ENCODE measurements around the gene P4HB. TPM values are rescaled to one million over a fixed set of nuclear protein-coding genes. Genes with fewer than 3 reads are reported as not detected.

The P4HB gene
- total and polyA plus RNA-seq, 10 of the 15 experiments (the other 5 are each of a cell fraction or from before 2014, with no cell fraction given) = 4.7 to 549 (median 361) TPM

GRCh38 chr17:81833921-81834830 is 26.2 kb downstream of the P4HB start:
- Histone ChIP-seq H3K4me2 (ENCODE audit: control insufficient read depth, insufficient read depth) (peak overlapping the region; percentile 78), H3K4me1 (ENCODE audit: control insufficient read depth, insufficient read depth, low read length) (peaks cover 16% of the 10 kb centered on the region), H3K79me2 (ENCODE audit: control insufficient read depth, insufficient read depth, low read length) (peaks cover 13% of the 10 kb centered on the region), H3K27me3 (replicated peaks in 1 of 2; ENCODE audit: control insufficient read depth in 2 of 2, insufficient read depth in 2 of 2, low read length in 1 of 2) (no peaks in the 10 kb centered on the region), H4K20me1 (ENCODE audit: control insufficient read depth, insufficient read depth) (no peaks in the 10 kb centered on the region), H3K36me3 (ENCODE audit: control insufficient read depth in 2 of 2, insufficient read depth in 2 of 2, low read length in 1 of 2) (no peaks in the 10 kb centered on the region), H3K9me3 (replicated peaks; ENCODE audit: control insufficient read depth, insufficient read depth, low read length) (no peaks in the 10 kb centered on the region), H3K27ac (ENCODE audit: control insufficient read depth, insufficient read depth) (peak overlapping the region; percentile 85), H3K9ac (ENCODE audit: control insufficient read depth, insufficient read depth, low read length) (peak overlapping the region; percentile 84), H2AFZ (ENCODE audit: control insufficient read depth, low read depth, low read length) (no peak overlapping the region; the same call in none of the 2 replicates), H3K4me3 (peak overlapping the region; percentile 92)
- FAIRE-seq (no peak), DNase-seq (ENCODE audit: low read depth, low spot score) (no peak), ATAC-seq (no peak)
- CTCF ChIA-PET = interaction anchor here (0.6 to 1.9 kb wide), 6 partner anchors 11 to 150 kb away, joined by 3 to 8 read pairs (median 3); partner anchors contain the start of genes ARL16 and HGS
- in situ Hi-C loops (cut with MboI) (no loop called here), intact Hi-C loops (cut with micrococcal nuclease; ENCODE audit: unreplicated experiment) (no loop called here)
- no TSS peak for BruUV-seq (replicated peaks)
- 84% methylated on average over 31 of the region's 31 CpGs for WGBS (ENCODE audit: insufficient coverage, insufficient replicate concordance, low lambda C conversion rate, missing lambda C conversion rate)
- POLR2A ChIA-PET = interaction anchor here (1.2 to 3.0 kb wide), 6 partner anchors 25 to 188 kb away, joined by 3 to 15 read pairs (median 6); partner anchors contain the start of genes CENPX, MRPL12 and P4HB
- RAD21 ChIA-PET (ENCODE audit: unreplicated experiment) = interaction anchor here (1.4 kb wide), 1 partner anchor 99 kb away, joined by 3 read pairs; no protein-coding TSS in a partner anchor
- TF ChIP-seq RB1 (IDR thresholded peaks at IDR 0.05; ENCODE audit: borderline replicate concordance) (no peak), NR2C1 (IDR thresholded peaks at IDR 0.05) (peak; percentile 31; the same call in 1 of the 2 replicates), SUZ12 (IDR thresholded peaks at IDR 0.05; ENCODE audit: unreplicated experiment) (no peak), ZZZ3 (IDR thresholded peaks at IDR 0.05; ENCODE audit: control insufficient read depth, insufficient read length, low read depth) (no peak), SRF (IDR thresholded peaks at IDR 0.05; ENCODE audit: low read depth in 2 of 2, low read length in 2 of 2) (no peak), SUPT20H (IDR thresholded peaks at IDR 0.05; ENCODE audit: borderline replicate concordance, control insufficient read depth, low read depth, low read length) (no peak), MLLT1 (IDR thresholded peaks at IDR 0.05) (peak; percentile 86), CBFB (IDR thresholded peaks at IDR 0.05; ENCODE audit: low read depth) (no peak), ESRRA (IDR thresholded peaks at IDR 0.05; ENCODE audit: low read length) (no peak)
- SMC1A ChIA-PET (ENCODE audit: uncharacterized antibody, unreplicated experiment) = interaction anchor here (1.3 to 1.8 kb wide), 2 partner anchors 25 to 99 kb away, joined by 5 to 6 read pairs; no protein-coding TSS in a partner anchor
